ENCODE results near the gene HSPB9.

GRCh38 chr17:42114118-42114517 is 8.5 kb upstream of the HSPB9 start:
- TF ChIP-seq ZBTB1 (tag by site-specific recombination; IDR thresholded peaks at IDR 0.05) = no peak
- TF ChIP-seq, protein P1, sequence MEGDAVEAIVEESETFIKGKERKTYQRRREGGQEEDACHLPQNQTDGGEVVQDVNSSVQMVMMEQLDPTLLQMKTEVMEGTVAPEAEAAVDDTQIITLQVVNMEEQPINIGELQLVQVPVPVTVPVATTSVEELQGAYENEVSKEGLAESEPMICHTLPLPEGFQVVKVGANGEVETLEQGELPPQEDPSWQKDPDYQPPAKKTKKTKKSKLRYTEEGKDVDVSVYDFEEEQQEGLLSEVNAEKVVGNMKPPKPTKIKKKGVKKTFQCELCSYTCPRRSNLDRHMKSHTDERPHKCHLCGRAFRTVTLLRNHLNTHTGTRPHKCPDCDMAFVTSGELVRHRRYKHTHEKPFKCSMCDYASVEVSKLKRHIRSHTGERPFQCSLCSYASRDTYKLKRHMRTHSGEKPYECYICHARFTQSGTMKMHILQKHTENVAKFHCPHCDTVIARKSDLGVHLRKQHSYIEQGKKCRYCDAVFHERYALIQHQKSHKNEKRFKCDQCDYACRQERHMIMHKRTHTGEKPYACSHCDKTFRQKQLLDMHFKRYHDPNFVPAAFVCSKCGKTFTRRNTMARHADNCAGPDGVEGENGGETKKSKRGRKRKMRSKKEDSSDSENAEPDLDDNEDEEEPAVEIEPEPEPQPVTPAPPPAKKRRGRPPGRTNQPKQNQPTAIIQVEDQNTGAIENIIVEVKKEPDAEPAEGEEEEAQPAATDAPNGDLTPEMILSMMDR (tag by site-specific recombination; IDR thresholded peaks at IDR 0.05) = no peak
- no peak for TF ChIP-seq ZNF600 (tag by site-specific recombination; IDR thresholded peaks at IDR 0.05)
- TF ChIP-seq MZF1 (tag by site-specific recombination; IDR thresholded peaks at IDR 0.05; ENCODE audit: borderline replicate concordance) = no peak
- TF ChIP-seq ZBTB44 (tag by site-specific recombination; IDR thresholded peaks at IDR 0.05) = no peak
- TF ChIP-seq YY1 (tag by site-specific recombination; IDR thresholded peaks at IDR 0.05) = no peak

Measured in HEK293 (cell line).